ENCODE results near the gene FANCC.

Gene FANCC

DNA sequence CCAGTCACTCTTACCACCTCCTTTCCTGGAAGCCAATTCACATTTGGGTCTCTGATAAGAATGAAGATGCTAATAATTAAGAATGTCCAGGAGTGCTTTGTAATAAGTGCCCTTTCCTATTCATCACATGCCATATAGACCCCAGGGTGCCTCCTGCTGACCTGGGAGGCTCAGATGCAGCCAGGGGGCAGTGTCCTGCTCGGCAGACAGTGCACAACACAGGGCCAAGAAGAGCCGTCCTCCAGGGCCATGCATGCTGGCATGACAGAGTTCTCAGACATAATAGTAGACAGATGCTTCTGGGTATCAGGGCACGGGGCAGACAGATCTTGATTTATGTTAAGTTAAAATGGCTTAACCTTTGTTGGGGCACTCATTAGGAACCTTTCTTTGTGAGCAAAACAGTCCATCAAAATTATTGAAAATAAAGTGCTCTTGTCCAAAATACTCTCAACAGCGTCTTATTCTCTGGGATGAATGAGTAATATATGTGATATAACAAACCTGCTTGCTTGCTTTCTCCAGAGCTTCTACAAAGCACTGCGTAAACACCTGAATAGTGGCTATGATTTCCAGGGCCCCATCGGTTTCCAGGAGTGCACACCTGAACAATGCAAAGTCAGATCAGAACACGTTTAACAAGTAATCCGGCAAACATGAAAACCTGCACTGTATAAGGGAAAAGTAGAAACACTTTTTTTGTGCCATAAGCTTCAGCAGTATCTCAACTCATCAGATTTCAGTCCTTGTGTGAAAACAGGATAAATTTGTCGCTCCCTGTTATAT lies 192.7 kb downstream of the FANCC start:
- no peak overlapping the region for H3K4me3 ChIP-seq (ENCODE audit: low read length)
- peak; percentile 68 for DNase-seq (ENCODE audit: low read depth)
- TF ChIP-seq, protein P1, sequence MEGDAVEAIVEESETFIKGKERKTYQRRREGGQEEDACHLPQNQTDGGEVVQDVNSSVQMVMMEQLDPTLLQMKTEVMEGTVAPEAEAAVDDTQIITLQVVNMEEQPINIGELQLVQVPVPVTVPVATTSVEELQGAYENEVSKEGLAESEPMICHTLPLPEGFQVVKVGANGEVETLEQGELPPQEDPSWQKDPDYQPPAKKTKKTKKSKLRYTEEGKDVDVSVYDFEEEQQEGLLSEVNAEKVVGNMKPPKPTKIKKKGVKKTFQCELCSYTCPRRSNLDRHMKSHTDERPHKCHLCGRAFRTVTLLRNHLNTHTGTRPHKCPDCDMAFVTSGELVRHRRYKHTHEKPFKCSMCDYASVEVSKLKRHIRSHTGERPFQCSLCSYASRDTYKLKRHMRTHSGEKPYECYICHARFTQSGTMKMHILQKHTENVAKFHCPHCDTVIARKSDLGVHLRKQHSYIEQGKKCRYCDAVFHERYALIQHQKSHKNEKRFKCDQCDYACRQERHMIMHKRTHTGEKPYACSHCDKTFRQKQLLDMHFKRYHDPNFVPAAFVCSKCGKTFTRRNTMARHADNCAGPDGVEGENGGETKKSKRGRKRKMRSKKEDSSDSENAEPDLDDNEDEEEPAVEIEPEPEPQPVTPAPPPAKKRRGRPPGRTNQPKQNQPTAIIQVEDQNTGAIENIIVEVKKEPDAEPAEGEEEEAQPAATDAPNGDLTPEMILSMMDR (IDR thresholded peaks at IDR 0.05; ENCODE audit: insufficient read depth, low read depth, low read length, missing control alignments): peak; percentile 34

DNA sequence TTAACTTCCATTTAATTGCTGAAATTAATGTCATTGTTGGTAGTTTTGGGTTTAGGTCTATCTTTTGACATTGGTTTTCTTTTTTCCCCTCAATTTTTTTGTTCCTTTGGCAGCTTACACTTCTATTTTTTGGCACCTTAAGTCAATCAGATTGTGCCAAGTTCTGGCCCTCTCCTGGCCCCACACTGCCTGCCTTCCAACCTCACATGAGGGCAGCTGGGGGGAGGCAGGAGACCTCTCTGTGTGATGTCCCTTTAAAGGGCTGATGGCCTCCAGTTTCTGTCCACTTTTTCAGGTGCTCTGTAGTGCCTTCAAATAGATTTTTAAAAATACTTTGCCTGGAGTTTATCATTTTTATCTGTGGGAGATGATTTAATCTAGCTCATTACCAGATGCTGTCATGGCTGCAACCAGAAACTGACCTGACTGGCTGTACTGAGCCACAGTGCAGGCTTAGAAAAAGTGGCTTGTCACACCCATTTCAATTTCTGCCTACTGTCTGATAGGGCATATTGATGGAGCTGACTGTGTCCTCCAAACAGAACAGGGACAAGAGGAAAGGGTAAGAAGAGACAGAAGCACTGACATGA lies 196.6 kb downstream of the FANCC start:
- H3K4me3 ChIP-seq (ENCODE audit: low read length): no peak overlapping the region
- TF ChIP-seq, protein P1 (IDR thresholded peaks at IDR 0.05; ENCODE audit: insufficient read depth, low read depth, low read length, missing control alignments): no peak

DNA sequence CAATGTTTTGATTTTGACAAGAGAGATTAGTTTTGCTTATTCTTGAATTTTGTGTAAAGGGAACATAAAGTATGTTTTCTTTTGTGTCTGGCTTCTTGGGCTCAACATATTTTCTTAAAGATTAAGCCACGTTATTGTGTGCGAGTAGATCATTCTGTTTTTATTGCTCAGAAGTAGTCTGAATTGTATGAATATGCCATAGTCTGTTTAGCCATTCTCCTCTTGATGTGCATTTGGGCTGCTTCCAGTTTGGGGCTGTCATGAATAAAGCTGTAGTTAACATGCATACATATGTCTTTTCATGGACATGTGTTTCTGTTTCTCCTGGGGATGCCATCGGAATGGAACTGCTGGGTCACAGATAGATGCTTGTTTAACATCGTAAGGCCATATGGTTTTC lies 198.9 kb downstream of the FANCC start:
- no peak overlapping the region for H3K4me3 ChIP-seq (ENCODE audit: low read length)

More for the DNA sequence above, 196.6 kb downstream of the FANCC start:
- DNase-seq (ENCODE audit: low read depth): no peak

DNA sequence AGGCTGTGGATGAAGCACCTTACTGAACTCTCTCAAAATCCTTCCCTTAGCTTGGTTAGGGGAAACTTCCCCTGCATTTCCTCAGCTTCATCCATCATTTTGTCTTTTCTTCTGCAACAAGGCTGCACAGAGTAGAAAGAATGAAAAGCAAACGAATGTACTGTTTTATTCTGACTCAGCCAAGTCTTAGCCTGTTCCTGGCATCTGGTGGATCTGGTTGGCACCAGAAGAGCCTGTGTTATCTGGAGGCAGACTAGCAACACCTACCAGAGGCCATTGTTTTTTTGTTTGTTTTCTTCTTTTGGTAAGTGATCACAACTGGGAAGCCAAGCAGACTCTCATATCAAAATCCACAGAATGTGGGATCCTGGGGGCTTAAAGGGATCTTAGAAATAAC lies 200.7 kb downstream of the FANCC start:
- TF ChIP-seq, protein P1 (IDR thresholded peaks at IDR 0.05; ENCODE audit: insufficient read depth, low read depth, low read length, missing control alignments): no peak

More for the DNA sequence above, 198.9 kb downstream of the FANCC start:
- no peak for DNase-seq (ENCODE audit: low read depth)
- TF ChIP-seq, protein P1 (IDR thresholded peaks at IDR 0.05; ENCODE audit: insufficient read depth, low read depth, low read length, missing control alignments): no peak

DNA sequence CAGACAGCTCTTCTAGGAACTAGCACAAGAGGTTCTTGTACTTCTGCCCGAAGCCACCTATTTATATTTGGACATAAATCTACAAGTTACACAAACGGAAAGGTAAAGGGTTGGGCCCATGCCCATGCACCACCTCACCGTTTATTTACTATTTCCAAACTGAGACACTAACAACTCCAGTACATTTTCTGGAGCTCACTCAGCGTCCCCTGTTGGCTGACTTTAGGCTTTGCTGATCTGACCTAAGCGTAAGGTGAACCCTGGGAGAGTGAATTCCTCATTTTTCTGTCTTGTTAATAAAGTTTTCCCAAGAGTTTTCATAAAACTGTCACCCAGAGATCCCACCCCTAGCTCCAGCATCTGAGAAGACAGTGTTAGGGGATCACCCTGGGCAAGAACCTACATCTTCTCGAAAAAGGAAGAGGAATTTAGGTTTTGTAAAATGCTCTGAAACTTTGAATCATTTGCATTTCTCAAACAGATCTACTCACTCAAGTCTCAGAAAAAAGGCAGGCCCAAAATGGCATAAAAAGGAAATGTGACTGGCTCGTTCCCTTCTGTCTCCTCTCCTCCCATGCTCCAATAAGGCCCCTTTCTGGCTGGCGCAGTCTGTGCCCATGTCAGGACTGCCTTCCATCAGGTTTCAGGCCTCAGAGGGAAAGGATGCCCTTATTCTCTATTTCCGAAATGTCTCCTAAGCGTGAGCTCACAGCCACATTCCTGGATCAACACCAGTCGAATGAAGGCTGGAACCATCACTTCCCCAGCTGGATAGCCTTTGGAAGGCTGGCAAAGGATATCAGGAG lies 201.3 kb downstream of the FANCC start:
- TF ChIP-seq, protein P1 (IDR thresholded peaks at IDR 0.05; ENCODE audit: insufficient read depth, low read depth, low read length, missing control alignments): peak; percentile 80
- peak; percentile 77 for DNase-seq (ENCODE audit: low read depth)
- H3K4me3 ChIP-seq (ENCODE audit: low read length): no peak overlapping the region

More for the DNA sequence above, 200.7 kb downstream of the FANCC start:
- H3K4me3 ChIP-seq (ENCODE audit: low read length): no peak overlapping the region
- peak; percentile 53 for DNase-seq (ENCODE audit: low read depth)

DNA sequence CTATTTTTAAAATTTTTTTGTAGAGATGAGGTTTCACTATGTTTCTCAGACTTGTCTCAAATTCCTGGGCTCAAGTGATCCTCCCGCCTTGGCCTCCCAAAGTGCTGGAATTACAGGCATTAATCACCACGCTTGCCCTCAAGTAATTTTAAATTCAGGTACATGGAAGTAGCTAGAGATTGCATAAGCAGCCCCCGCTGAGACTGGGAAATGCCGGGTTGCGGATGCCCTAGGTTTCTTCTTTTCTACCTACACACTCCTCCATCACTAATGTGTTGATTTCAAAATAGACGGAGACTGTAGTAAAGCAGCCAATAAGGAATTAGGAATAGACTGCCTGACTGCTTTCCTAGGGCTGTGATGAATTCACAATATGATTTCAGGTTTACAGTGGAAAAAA lies 202.4 kb downstream of the FANCC start:
- DNase-seq (ENCODE audit: low read depth): no peak
- no peak overlapping the region for H3K4me3 ChIP-seq (ENCODE audit: low read length)

More for the DNA sequence above, 202.4 kb downstream of the FANCC start:
- TF ChIP-seq, protein P1 (IDR thresholded peaks at IDR 0.05; ENCODE audit: insufficient read depth, low read depth, low read length, missing control alignments): no peak
